ENCODE data around the gene C1QTNF9.

- no peak for TF ChIP-seq CTCF (tag by site-specific recombination; IDR thresholded peaks at IDR 0.05)
- no peak for TF ChIP-seq TCF7L2 (IDR thresholded peaks at IDR 0.05; ENCODE audit: borderline replicate concordance, low read depth, low read length)
- no peak for TF ChIP-seq REST (tag by site-specific recombination; IDR thresholded peaks at IDR 0.05)
- TF ChIP-seq ZNF274 (IDR thresholded peaks at IDR 0.05; ENCODE audit: low read length), result no peak
- TF ChIP-seq ZNF274 (tag by site-specific recombination; IDR thresholded peaks at IDR 0.05; ENCODE audit: borderline replicate concordance), result no peak
- no peak for TF ChIP-seq ZNF133 (tag by site-specific recombination; IDR thresholded peaks at IDR 0.05)
- TF ChIP-seq ZNF146 (tag by site-specific recombination; IDR thresholded peaks at IDR 0.05), result no peak
Measured at GRCh38 chr13:24280720-24281119, 28.7 kb upstream of the C1QTNF9 start.

All from HEK293 (cell line).